HCT116 (cell line): ENCODE measurements around the gene UTS2R.

ENCODE experiments used
- ATF3 ChIP-seq: IDR thresholded peaks from 2 replicates; pipeline ENCODE4 v1.6.1; 2012
- CBX3 ChIP-seq: IDR thresholded peaks from 2 replicates; pipeline ENCODE4 v1.6.1; 2012; ENCODE audit warnings: low read depth
- CTCF ChIP-seq, 3 experiments: fragments of 200-600 bp in 1 of 3; sonication (generic) in 1 of 3; IDR thresholded peaks in 2 of 3; conservative IDR thresholded peaks in 1 of 3; 2 replicates each; pipeline ENCODE4 v1.5.1; 2012 to 2017; ENCODE audit warnings: low read depth in 2 of 3, low read length in 2 of 3, antibody characterized with exemption in 1 of 3, borderline replicate concordance in 1 of 3, control low read depth in 1 of 3, mild to moderate bottlenecking in 1 of 3, mixed read lengths in 1 of 3, mixed run types in 1 of 3, moderate library complexity in 1 of 3; ENCODE audit not compliant: insufficient read depth in 1 of 3
- EZH2 ChIP-seq: fragments of 200-600 bp; sonication (generic); IDR thresholded peaks from 2 replicates; pipeline ENCODE4 v1.6.1; 2017; ENCODE audit warnings: antibody characterized with exemption, mixed run types
- EZH2phosphoT487 ChIP-seq: fragments of 200-600 bp; IDR thresholded peaks from 2 replicates; pipeline ENCODE4 v1.6.1; 2018; ENCODE audit warnings: antibody characterized with exemption, borderline replicate concordance
- JUND ChIP-seq: IDR thresholded peaks from 2 replicates; pipeline ENCODE4 v1.6.1; 2012
- MAX ChIP-seq: IDR thresholded peaks from 2 replicates; pipeline ENCODE4 v1.6.1; 2012
- POLR2A ChIP-seq: IDR thresholded peaks from 2 replicates; pipeline ENCODE4 v1.7.0; 2011; ENCODE audit warnings: borderline replicate concordance; ENCODE audit not compliant: insufficient read depth, insufficient read length; ENCODE audit errors: extremely low read depth
- POLR2AphosphoS5 ChIP-seq: IDR thresholded peaks from 2 replicates; pipeline ENCODE4 v1.6.1; 2011; ENCODE audit warnings: mild to moderate bottlenecking, low read depth, low read length, moderate library complexity
- RAD21 ChIP-seq: IDR thresholded peaks from 2 replicates; pipeline ENCODE4 v1.6.1; 2012; ENCODE audit warnings: low read depth, mild to moderate bottlenecking
- REST ChIP-seq: IDR thresholded peaks from 2 replicates; pipeline ENCODE4 v1.6.1; 2012; ENCODE audit warnings: low read depth
- SRF ChIP-seq: IDR thresholded peaks from 2 replicates; pipeline ENCODE4 v1.6.1; 2012; ENCODE audit warnings: low read depth
- YY1 ChIP-seq: IDR thresholded peaks from 2 replicates; pipeline ENCODE4 v1.6.1; 2011; ENCODE audit warnings: low read length, low read depth, moderate library complexity, mild to moderate bottlenecking; ENCODE audit not compliant: insufficient replicate concordance; ENCODE audit errors: extremely low read depth
- ZNF274 ChIP-seq: fragments of 200-500 bp; sonication (Bioruptor generic); IDR thresholded peaks from 2 replicates; pipeline ENCODE4 v1.6.1; 2014; ENCODE audit warnings: mild to moderate bottlenecking, low read depth, low read length, inconsistent platforms

GRCh38 chr17:82390015-82390859 lies 18.7 kb downstream of the UTS2R start:
- no peak for TF ChIP-seq JUND
- no peak for TF ChIP-seq POLR2AphosphoS5
- no peak for TF ChIP-seq REST
- no peak for TF ChIP-seq CTCF (IDR thresholded peaks at IDR 0.05 in 2 of 3, conservative IDR thresholded peaks at IDR 0.05 in 1 of 3; ENCODE audit: borderline replicate concordance in 1 of 3, insufficient read depth in 1 of 3, low read depth in 2 of 3, low read length in 2 of 3)
- TF ChIP-seq ZNF274, result no peak
- TF ChIP-seq ATF3, result no peak
- TF ChIP-seq CBX3, result no peak
- no peak for TF ChIP-seq EZH2phosphoT487
- no peak for TF ChIP-seq POLR2A
- TF ChIP-seq EZH2, result no peak
- no peak for TF ChIP-seq RAD21
- no peak for TF ChIP-seq SRF
- no peak for TF ChIP-seq MAX
- no peak for TF ChIP-seq YY1
